GM19438 (cell line): ENCODE results near the gene KRTAP4-2.
"Not testable (repeated sequence)": the region's sequence is repeated elsewhere in the genome, so short reads cannot be mapped to it uniquely, and the experiment has no call there.

Experiments
- ATAC-seq: cut with Tn5 transposase; IDR thresholded peaks from one replicate; pipeline ENCODE4 v1.9.1; 2021; ENCODE audit warnings: low read depth; ENCODE audit not compliant: unreplicated experiment

The KRTAP4-2 gene

GRCh38 chr17:41177727-41178271 lies at the start of gene KRTAP4-2:
TSS of gene KRTAP4-2 (minus strand) at chr17:41178221. CDS start at chr17:41178164, 57 bp downstream.
- ATAC-seq = no peak

- ATAC-seq = not testable (repeated sequence)
These were observed 48.6 kb upstream of the KRTAP4-2 start, which contains the start of gene KRTAP9-2 for GRCh38 chr17:41226598-41227095. TSS of gene KRTAP9-2 (plus strand) at chr17:41226648. CDS start at chr17:41226655, 7 bp downstream.

- ATAC-seq = no peak
These were observed 48.0 kb upstream of the KRTAP4-2 start for GRCh38 chr17:41226051-41226450.

DNA sequence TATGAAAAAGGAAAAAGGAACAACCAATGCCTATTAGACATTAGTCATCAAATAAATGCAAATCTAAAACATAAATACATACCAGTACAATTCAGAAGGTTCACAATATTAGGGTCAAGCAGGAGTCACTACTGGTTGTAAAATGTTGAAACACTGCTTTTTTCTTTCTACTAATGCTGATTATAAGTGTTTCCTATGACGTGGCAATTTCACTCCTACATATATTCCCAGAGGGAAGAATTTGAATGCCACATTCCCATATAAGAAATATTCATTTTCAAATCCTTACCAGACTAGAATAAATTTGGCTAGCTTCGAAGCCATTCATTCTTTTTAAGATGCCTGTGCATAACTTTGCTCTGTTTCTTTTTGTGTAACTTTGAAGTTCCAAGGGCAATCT lies 45.8 kb upstream of the KRTAP4-2 start:
- ATAC-seq = no peak

- no peak for ATAC-seq
These were observed 37.7 kb upstream of the KRTAP4-2 start for GRCh38 chr17:41215681-41216080.

- ATAC-seq = no peak
These were observed 34.6 kb upstream of the KRTAP4-2 start for GRCh38 chr17:41212524-41213169.

GRCh38 chr17:41211845-41212466 lies 33.9 kb upstream of the KRTAP4-2 start:
- ATAC-seq = no peak

DNA sequence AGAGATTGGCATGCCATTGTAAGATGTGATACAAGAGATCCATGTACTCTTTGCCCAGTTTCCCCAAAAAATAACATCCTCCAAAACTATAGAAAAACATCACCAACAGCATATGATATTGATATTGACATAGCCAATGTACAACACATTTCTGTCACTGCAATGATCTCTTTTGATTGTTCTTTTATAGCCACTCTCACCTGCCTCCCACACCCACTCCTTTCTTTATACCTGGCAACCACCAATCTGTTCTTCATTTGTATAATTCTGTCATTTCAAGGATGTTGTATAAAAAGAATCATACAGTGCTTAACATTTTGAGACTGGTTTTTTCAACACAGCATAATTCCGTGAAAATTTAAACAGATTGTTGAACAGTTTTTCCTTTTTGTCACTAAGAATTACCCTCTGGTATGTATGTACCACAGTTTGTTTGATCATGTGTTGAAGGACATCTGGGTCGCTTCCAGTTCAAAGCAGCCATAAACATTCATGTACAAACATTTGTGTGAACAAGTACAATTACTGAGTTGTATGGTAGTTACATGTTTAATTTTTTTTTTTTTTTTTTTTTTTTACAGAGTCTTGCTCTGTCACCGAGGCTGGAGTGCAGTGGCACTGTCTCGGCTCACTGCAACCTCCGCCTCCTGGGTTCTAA lies 21.5 kb upstream of the KRTAP4-2 start:
- ATAC-seq = no peak

- no peak for ATAC-seq
These were observed 18.0 kb upstream of the KRTAP4-2 start for GRCh38 chr17:41196068-41196467.

- ATAC-seq = no peak
These were observed 12.3 kb upstream of the KRTAP4-2 start for GRCh38 chr17:41190328-41190727.

DNA sequence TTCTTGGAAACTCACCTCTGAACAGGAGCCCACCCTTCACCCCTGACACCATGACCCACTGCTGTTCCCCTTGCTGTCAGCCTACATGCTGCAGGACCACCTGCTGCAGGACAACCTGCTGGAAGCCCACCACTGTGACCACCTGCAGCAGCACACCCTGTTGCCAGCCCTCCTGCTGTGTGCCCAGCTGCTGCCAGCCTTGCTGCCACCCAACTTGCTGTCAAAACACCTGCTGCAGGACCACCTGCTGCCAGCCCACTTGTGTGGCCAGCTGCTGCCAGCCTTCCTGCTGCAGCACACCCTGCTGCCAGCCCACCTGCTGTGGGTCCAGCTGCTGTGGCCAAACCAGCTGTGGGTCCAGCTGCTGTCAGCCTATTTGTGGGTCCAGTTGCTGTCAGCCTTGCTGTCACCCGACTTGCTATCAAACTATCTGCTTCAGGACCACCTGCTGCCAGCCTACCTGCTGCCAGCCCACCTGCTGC lies 11.9 kb upstream of the KRTAP4-2 start, which contains the start of gene KRTAP9-1:
Gene KRTAP9-1, plus strand, starts transcription at position 51 of the 482 bp plus-strand sequence. Its CDS starts 0 bp downstream, at position 51.
- not testable (repeated sequence) for ATAC-seq

DNA sequence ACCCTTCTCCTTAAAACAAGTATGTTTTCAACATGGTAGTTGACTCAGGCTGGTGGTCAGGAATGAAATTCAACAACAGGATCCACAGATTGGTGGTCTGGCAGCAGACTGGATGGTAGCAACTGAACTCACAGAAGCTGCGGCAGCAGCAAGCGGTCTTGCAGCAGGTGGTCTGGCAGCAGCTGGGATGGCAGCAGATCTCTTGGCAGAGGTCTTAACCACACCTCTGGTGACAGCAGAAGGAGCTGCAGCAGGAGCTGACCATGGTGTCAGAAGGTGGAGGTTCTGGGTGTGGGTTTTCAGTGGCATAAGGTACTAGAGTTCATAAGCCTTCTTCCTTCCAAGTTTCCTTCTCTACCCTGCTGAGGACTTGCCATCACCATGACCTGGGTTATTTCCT lies 8.9 kb upstream of the KRTAP4-2 start:
- ATAC-seq = no peak

GRCh38 chr17:41185001-41185400 lies 7.0 kb upstream of the KRTAP4-2 start:
- no peak for ATAC-seq

DNA sequence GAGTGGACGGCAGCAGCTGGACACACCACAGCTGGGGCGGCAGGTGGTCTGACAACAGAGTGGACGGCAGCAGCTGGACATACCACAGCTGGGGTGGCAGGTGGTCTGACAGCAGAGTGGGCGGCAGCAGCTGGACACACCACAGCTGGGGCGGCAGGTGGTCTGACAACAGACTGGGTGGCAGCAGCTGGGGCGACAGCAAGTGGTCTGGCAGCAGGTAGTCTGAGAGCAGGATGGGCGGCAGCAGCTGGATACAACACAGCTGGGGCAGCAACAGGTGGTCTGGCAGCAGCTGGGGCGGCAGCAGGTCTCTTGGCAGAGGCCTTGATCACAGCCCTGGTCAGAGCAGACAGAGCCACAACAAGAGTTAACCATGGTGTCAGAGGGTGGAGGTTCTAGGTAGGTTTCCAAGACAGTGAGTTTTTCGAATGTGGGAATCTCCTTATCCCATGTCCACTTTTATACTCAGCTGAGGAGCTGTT lies 6.5 kb upstream of the KRTAP4-2 start, which contains the start of gene KRTAP4-1:
Gene KRTAP4-1, minus strand, starts transcription at position 432 of the 482 bp plus-strand sequence. Its CDS starts 57 bp downstream, at position 375.
- no peak for ATAC-seq

DNA sequence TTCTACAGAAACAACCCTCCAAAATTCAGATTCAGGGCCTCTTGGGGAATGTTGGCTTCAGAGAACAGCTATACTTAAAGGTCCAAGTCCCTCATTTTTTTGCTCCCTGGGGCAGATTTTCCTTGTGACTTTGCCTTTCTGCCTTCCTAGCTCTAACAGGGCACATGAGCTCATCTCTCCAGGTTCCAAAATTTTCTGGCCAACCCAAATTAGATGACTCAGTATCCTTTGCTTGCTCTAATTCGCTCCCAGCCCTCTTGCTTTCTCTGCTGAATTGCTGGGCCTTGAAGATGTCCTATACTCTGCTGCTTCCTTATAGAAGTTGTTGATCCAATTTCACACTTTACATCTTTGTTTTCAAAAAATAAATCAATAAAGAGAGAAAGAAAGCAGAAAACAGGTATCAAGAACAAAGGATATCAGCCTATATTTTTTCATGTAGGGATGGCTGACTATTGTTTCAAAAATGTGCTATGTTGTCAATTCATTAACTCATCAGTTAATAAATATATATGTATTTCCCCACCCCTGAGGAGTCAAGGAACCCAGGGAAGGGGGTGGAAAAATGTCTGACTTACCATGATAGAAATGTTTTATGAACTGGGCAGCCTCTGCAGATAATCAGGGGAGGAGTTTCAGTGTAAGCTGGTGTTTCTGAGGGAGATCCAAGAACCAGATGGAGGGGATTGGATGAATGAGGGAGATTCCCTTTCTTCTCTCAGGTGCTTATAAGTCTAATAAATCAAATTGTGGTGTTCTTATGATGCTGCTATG lies 1.0 kb upstream of the KRTAP4-2 start:
- no peak for ATAC-seq

- ATAC-seq = no peak
These were observed 320 bp upstream of the KRTAP4-2 start for GRCh38 chr17:41178341-41178740.

- no peak for ATAC-seq
These were observed 1.2 kb downstream of the KRTAP4-2 start for GRCh38 chr17:41176744-41177387.

DNA sequence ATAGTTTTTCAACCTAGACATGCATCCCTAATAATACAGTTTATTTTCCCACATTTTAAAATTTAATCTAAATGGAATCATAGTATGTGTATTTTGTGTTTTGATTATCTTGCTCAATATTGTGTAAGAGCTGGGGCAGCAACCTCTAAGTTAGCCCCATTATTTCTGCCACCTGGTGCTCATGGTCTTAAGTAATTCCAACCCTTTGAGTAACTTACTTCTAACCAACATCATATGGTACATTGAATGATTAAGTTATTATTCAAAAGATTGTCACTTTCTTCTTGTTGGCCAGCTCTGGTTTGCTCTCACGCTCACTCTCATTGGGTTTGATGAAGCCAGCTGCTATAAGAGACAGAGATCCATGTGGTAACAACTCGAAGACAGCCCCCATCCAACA lies 6.1 kb downstream of the KRTAP4-2 start:
- ATAC-seq = no peak

- ATAC-seq = no peak
These were observed 9.9 kb downstream of the KRTAP4-2 start, which contains the start of gene KRTAP4-3 for GRCh38 chr17:41168121-41168520. TSS of gene KRTAP4-3 (minus strand) at chr17:41168221. CDS start at chr17:41168172, 49 bp downstream.
